Measurements from ENCODE around the gene KCNJ9. TPM values are rescaled to one million over a fixed set of nuclear protein-coding genes. Genes with fewer than 3 reads are reported as not detected.

The KCNJ9 gene
- total and polyA plus RNA-seq, 2 donors (not counting 3 experiments of a cell fraction or from before 2014, with no cell fraction given), result not detected

DNA sequence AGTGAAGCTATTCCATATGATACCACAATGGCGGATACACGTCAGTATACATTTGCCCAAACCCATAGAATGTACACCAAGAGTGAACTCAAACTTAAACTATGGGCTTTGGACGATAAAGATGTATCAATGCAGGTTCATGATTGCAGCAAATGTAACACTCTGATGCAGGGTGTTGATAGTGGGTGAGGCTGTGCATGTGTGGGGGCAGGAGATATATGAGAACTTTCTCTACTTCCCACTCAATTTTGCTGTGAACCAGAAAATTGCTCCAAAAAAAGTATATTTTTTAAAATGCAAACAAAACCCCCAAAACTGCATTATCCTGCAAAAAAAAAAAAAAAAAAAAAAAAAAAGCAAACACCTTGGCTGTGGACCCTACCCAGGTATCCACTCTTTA, 37.6 kb downstream of the KCNJ9 start:
- no peaks in the 10 kb centered on the region for H3K4me1 ChIP-seq (ENCODE audit: control insufficient read depth, extremely low read depth, insufficient read depth, low read length)
- dilution Hi-C loops (cut with MboI; ENCODE audit: extremely low pct_ligation_motif_present, low sequenced_read_pairs) (no loop called here), intact Hi-C loops (cut with micrococcal nuclease) (no loop called here)
- POLR2A ChIA-PET, result no interaction called here
- BruUV-seq (replicated peaks), result no TSS peak
- H3K79me2 ChIP-seq (ENCODE audit: control insufficient read depth, insufficient read depth, low read length), result no peaks in the 10 kb centered on the region
- H3K36me3 ChIP-seq (ENCODE audit: control insufficient read depth in 2 of 2, extremely low read depth in 1 of 2, insufficient read depth in 2 of 2, low read length in 2 of 2), result no peaks in the 10 kb centered on the region
- H3K27me3 ChIP-seq (ENCODE audit: control insufficient read depth in 2 of 2, insufficient read depth in 2 of 2, low read length in 2 of 2), result peaks cover 21 to 22% of the 10 kb centered on the region in 2 experiments
- H4K20me1 ChIP-seq (replicated peaks; ENCODE audit: control insufficient read depth, extremely low read depth, insufficient read depth, low read length), result no peaks in the 10 kb centered on the region
- TF ChIP-seq MAX (IDR thresholded peaks at IDR 0.05; ENCODE audit: insufficient read depth, insufficient read length) (no peak), FOS (IDR thresholded peaks at IDR 0.05; ENCODE audit: borderline replicate concordance, insufficient read depth, low read length) (no peak), POLR2A (IDR thresholded peaks at IDR 0.05; ENCODE audit: low read depth, low read length) (no peak), GATA2 (IDR thresholded peaks at IDR 0.05; ENCODE audit: insufficient read depth, insufficient read length, low read depth, low read length) (no peak), POLR2AphosphoS5 (IDR thresholded peaks at IDR 0.05; ENCODE audit: insufficient read depth, low read depth, low read length) (no peak), JUN (IDR thresholded peaks at IDR 0.05; ENCODE audit: borderline replicate concordance, insufficient read depth, insufficient read length, low read depth) (no peak), MYC (IDR thresholded peaks at IDR 0.05; ENCODE audit: low read depth, low read length) (no peak), CTCF (IDR thresholded peaks at IDR 0.05; ENCODE audit: extremely low read depth in 1 of 2, insufficient read depth in 1 of 2, low read depth in 1 of 2, low read length in 2 of 2) (no peak), EZH2 (IDR thresholded peaks at IDR 0.05; ENCODE audit: borderline replicate concordance, low read depth, low read length, severe bottlenecking) (no peak)
- no peak overlapping the region for H3K4me2 ChIP-seq (ENCODE audit: insufficient read depth, low read length)
- H3K9me1 ChIP-seq (replicated peaks; ENCODE audit: control insufficient read depth, extremely low read depth, insufficient read depth, low read length), result no peaks in the 10 kb centered on the region
- CTCF ChIA-PET, result no interaction called here
- H3K9ac ChIP-seq (replicated peaks; ENCODE audit: extremely low read depth, insufficient read depth, low read length), result no peak overlapping the region
- no peak for FAIRE-seq
- DNase-seq (ENCODE audit: low read depth, low spot score), result no peak
- H2AFZ ChIP-seq (ENCODE audit: low read depth, low read length), result no peak overlapping the region
- H3K4me3 ChIP-seq (replicated peaks in 1 of 3; ENCODE audit: insufficient read depth in 1 of 3, low read depth in 1 of 3, low read length in 3 of 3), result no peak overlapping the region
- H3K27ac ChIP-seq (ENCODE audit: insufficient read depth, low read depth, low read length), result no peak overlapping the region
- no peaks in the 10 kb centered on the region for H3K9me3 ChIP-seq (replicated peaks; ENCODE audit: control insufficient read depth, insufficient read depth, low read length)
